ENCODE measurements around the gene TTC33.

TTC33 gene

DNA sequence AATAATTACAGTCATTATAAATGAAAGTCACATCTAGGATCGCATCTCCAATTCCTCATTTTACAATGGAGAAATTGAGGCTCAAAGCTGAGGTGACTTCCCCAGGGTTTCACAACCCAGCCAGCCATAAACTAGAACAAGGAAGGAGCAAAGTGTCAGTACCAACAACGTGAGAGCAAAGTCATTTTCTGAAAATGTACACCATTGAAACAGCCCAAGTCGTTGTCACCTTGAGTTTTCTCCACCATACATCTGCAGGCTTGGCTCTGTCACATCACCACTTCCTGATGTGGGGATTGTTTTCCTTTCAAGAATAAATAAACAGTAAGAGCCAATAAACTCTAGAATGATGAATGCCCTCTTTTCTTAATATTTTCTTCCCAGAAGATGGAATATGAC lies 260.5 kb downstream of the TTC33 start:
- no peak for ATAC-seq (ENCODE audit: low read depth)
- no peak overlapping the region for H3K27ac ChIP-seq (ENCODE audit: poor library complexity, severe bottlenecking)
- H3K9me3 ChIP-seq (ENCODE audit: severe bottlenecking): no peaks in the 10 kb centered on the region
- no peak for DNase-seq (ENCODE audit: low spot score)
- peaks cover 9% of the 10 kb centered on the region for H3K4me1 ChIP-seq (ENCODE audit: insufficient read depth, poor library complexity, severe bottlenecking)
- H3K4me3 ChIP-seq (ENCODE audit: severe bottlenecking): no peak overlapping the region
- no peaks in the 10 kb centered on the region for H3K27me3 ChIP-seq (ENCODE audit: insufficient read depth, poor library complexity, severe bottlenecking)
- no peaks in the 10 kb centered on the region for H3K36me3 ChIP-seq (ENCODE audit: low read depth)
- TF ChIP-seq, protein P1, sequence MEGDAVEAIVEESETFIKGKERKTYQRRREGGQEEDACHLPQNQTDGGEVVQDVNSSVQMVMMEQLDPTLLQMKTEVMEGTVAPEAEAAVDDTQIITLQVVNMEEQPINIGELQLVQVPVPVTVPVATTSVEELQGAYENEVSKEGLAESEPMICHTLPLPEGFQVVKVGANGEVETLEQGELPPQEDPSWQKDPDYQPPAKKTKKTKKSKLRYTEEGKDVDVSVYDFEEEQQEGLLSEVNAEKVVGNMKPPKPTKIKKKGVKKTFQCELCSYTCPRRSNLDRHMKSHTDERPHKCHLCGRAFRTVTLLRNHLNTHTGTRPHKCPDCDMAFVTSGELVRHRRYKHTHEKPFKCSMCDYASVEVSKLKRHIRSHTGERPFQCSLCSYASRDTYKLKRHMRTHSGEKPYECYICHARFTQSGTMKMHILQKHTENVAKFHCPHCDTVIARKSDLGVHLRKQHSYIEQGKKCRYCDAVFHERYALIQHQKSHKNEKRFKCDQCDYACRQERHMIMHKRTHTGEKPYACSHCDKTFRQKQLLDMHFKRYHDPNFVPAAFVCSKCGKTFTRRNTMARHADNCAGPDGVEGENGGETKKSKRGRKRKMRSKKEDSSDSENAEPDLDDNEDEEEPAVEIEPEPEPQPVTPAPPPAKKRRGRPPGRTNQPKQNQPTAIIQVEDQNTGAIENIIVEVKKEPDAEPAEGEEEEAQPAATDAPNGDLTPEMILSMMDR (IDR thresholded peaks at IDR 0.05; ENCODE audit: poor library complexity, severe bottlenecking): no peak

DNA sequence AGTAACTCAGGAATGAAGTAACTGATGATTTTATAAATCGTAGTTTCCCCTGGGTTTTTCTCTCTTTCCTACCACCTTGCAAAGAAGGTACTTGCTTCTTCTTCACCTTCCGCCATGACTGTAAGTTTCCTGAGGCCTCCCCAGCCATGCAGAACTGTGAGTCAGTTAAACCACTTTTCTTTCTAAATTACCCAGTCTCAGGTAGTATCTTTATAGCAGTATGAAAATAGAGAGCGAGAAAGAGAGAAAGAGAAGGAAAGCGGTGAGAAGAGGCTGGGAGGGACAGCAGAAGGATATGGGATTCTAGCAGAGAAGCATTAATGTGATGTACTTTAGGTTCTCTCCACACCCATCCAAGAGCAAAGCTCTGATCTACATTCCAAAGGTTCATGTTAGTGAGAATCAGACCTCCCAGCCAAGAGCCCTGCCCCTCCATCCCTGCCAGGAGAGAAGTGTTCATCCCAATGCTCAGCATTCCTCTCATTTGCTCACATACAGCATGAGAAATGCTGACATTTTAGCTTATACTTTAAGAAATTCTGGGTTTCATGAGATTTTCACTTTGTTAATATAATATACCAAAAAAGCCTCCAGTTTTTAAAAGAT lies 261.0 kb downstream of the TTC33 start:
- H3K4me1 ChIP-seq (ENCODE audit: insufficient read depth, poor library complexity, severe bottlenecking): peaks cover 9% of the 10 kb centered on the region
- no peaks in the 10 kb centered on the region for H3K27me3 ChIP-seq (ENCODE audit: insufficient read depth, poor library complexity, severe bottlenecking)
- H3K4me3 ChIP-seq (ENCODE audit: severe bottlenecking): no peak overlapping the region
- H3K27ac ChIP-seq (ENCODE audit: poor library complexity, severe bottlenecking): no peak overlapping the region
- H3K36me3 ChIP-seq (ENCODE audit: low read depth): no peaks in the 10 kb centered on the region
- ATAC-seq (ENCODE audit: low read depth) (no peak), DNase-seq (ENCODE audit: low spot score) (no peak)
- H3K9me3 ChIP-seq (ENCODE audit: severe bottlenecking): no peaks in the 10 kb centered on the region
- TF ChIP-seq, protein P1 (IDR thresholded peaks at IDR 0.05; ENCODE audit: poor library complexity, severe bottlenecking): no peak

DNA sequence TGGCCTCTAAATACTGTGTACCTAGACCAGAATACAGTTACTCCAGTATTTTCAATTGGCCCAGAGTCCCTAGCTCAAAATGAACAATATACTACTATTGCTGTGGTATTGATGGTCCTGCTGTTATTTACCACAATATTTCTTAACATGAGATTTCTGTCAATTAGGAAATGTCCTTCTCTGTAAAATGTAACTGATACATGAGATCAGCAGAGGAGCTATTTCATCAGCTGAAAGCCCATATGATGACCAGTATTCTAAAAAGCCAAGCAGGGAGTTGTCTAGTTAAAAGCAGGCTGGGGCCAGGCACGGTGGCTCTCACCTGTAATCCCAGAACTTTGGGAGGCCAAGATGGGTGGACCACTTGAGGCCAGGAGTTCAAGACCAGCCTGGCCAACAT lies 263.7 kb downstream of the TTC33 start:
- Histone ChIP-seq H3K9me3 (ENCODE audit: severe bottlenecking) (no peaks in the 10 kb centered on the region), H3K27me3 (ENCODE audit: insufficient read depth, poor library complexity, severe bottlenecking) (no peaks in the 10 kb centered on the region), H3K4me1 (ENCODE audit: insufficient read depth, poor library complexity, severe bottlenecking) (no peaks in the 10 kb centered on the region), H3K4me3 (ENCODE audit: severe bottlenecking) (no peak overlapping the region), H3K27ac (ENCODE audit: poor library complexity, severe bottlenecking) (no peak overlapping the region), H3K36me3 (ENCODE audit: low read depth) (no peaks in the 10 kb centered on the region)
- TF ChIP-seq, protein P1 (IDR thresholded peaks at IDR 0.05; ENCODE audit: poor library complexity, severe bottlenecking): no peak
- DNase-seq (ENCODE audit: low spot score) (no peak), ATAC-seq (ENCODE audit: low read depth) (no peak)

DNA sequence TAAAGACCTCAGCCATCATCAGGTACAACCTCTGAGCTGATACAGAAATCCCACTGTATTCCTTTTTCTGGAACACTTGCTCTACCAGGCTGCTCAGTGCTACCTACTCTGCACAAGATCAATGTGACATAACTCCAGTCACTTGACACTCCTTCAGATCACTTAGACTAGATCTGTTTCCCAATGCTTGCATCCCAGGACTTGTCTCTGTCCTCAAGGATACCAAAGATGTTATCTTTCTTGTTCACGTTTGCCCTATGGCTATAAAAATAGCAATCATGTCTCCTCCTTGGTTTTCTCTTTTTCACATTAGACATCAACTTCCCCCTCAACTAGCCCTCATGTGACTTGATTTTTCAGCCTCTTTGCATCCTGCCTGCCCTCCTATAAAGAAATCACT lies 264.1 kb downstream of the TTC33 start:
- no peaks in the 10 kb centered on the region for H3K9me3 ChIP-seq (ENCODE audit: severe bottlenecking)
- no peak for DNase-seq (ENCODE audit: low spot score)
- no peak for ATAC-seq (ENCODE audit: low read depth)
- no peaks in the 10 kb centered on the region for H3K36me3 ChIP-seq (ENCODE audit: low read depth)
- H3K4me1 ChIP-seq (ENCODE audit: insufficient read depth, poor library complexity, severe bottlenecking): no peaks in the 10 kb centered on the region
- H3K27ac ChIP-seq (ENCODE audit: poor library complexity, severe bottlenecking): no peak overlapping the region
- TF ChIP-seq, protein P1 (IDR thresholded peaks at IDR 0.05; ENCODE audit: poor library complexity, severe bottlenecking): no peak
- H3K27me3 ChIP-seq (ENCODE audit: insufficient read depth, poor library complexity, severe bottlenecking): no peaks in the 10 kb centered on the region
- H3K4me3 ChIP-seq (ENCODE audit: severe bottlenecking): no peak overlapping the region

DNA sequence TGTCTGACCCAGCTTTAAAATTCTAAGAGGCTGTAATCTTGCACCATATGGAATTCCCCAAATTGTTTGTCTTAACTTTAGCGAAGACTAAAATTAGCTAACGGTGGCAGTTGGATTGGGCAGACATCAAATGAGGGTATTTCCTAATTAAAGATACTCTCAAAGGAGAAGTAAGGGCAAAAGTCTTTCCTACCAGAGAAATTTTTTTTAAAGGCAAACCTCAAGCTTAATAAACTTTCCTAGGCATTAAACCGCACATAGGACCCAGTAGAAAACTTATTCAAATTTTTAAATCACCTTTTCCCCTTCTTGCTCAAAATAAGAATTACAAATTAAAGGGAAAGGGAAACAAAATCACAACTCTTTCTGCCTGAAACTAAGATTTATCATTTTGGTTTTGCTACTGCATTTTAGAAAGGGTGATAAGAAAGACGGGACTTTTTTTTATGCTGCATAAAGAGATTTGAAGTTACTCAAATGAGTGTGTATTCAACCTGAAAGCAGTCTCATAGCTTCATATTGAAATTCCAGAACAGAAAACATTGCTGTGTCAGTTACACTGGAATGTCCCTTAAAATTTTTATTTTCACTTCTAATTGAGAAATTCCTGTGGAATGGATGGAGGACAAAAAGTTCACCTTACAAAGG lies 265.2 kb downstream of the TTC33 start:
- no peak for ATAC-seq (ENCODE audit: low read depth)
- no peaks in the 10 kb centered on the region for H3K9me3 ChIP-seq (ENCODE audit: severe bottlenecking)
- no peaks in the 10 kb centered on the region for H3K4me1 ChIP-seq (ENCODE audit: insufficient read depth, poor library complexity, severe bottlenecking)
- no peaks in the 10 kb centered on the region for H3K27me3 ChIP-seq (ENCODE audit: insufficient read depth, poor library complexity, severe bottlenecking)
- no peaks in the 10 kb centered on the region for H3K36me3 ChIP-seq (ENCODE audit: low read depth)
- DNase-seq (ENCODE audit: low spot score): no peak
- H3K27ac ChIP-seq (ENCODE audit: poor library complexity, severe bottlenecking): no peak overlapping the region
- TF ChIP-seq, protein P1 (IDR thresholded peaks at IDR 0.05; ENCODE audit: poor library complexity, severe bottlenecking): no peak
- no peak overlapping the region for H3K4me3 ChIP-seq (ENCODE audit: severe bottlenecking)

Measured in RWPE2 (cell line).